SK-N-SH treated with all-trans-retinoic acid at 6 μM for 48 hours (cell line): ENCODE measurements around the gene MYLK.

Experiments used
- ARNTL ChIP-seq: fragments of 450-650 bp; formaldehyde crosslinking; IDR thresholded peaks from 2 replicates; pipeline ENCODE4 v1.5.0; 2020; ENCODE audit warnings: low read depth, mild to moderate bottlenecking, moderate library complexity, borderline replicate concordance
- BACH2 ChIP-seq: fragments of 250-450 bp; sonication (Bioruptor Pico); IDR thresholded peaks from 2 replicates; pipeline ENCODE4 v1.9.0; 2021; ENCODE audit warnings: mild to moderate bottlenecking, borderline replicate concordance
- RARB ChIP-seq: fragments of 250-450 bp; sonication (Bioruptor Pico); IDR thresholded peaks from 2 replicates; pipeline ENCODE4 v1.8.0; 2021; ENCODE audit warnings: mild to moderate bottlenecking, moderate library complexity
- TCF4 ChIP-seq: fragments of 250-450 bp; sonication (Bioruptor Pico); IDR thresholded peaks from 2 replicates; pipeline ENCODE4 v1.8.0; 2021; ENCODE audit warnings: mild to moderate bottlenecking, moderate library complexity, borderline replicate concordance
- TOX ChIP-seq: fragments of 250-450 bp; sonication (Bioruptor Pico); IDR thresholded peaks from 2 replicates; pipeline ENCODE4 v1.8.0; 2021; ENCODE audit warnings: mild to moderate bottlenecking, moderate library complexity, borderline replicate concordance
- ZC3H10 ChIP-seq: fragments of 250-450 bp; sonication (Bioruptor Pico); IDR thresholded peaks from 2 replicates; pipeline ENCODE4 v1.5.1; 2021; ENCODE audit warnings: mild to moderate bottlenecking, moderate library complexity
- ZNF8 ChIP-seq: fragments of 450-650 bp; formaldehyde crosslinking; IDR thresholded peaks from 2 replicates; pipeline ENCODE4 v1.5.0; 2020; ENCODE audit warnings: mild to moderate bottlenecking, moderate library complexity
- TF ChIP-seq, protein P1 (sequence below): fragments of 250-450 bp; sonication (Bioruptor Pico); IDR thresholded peaks from 2 replicates; pipeline ENCODE4 v1.5.1; 2020; ENCODE audit warnings: low read depth, mild to moderate bottlenecking, moderate library complexity
- TF ChIP-seq, protein P2 (sequence below): fragments of 250-450 bp; sonication (Bioruptor Pico); IDR thresholded peaks from 2 replicates; pipeline ENCODE4 v1.8.0; 2020; ENCODE audit warnings: mild to moderate bottlenecking, moderate library complexity, borderline replicate concordance
- TF ChIP-seq, protein P3 (sequence below): fragments of 250-450 bp; sonication (Bioruptor Pico); IDR thresholded peaks from 2 replicates; pipeline ENCODE4 v1.5.0; 2020; ENCODE audit warnings: mild to moderate bottlenecking, moderate library complexity
- TF ChIP-seq, protein P4 (sequence below): fragments of 250-450 bp; sonication (Bioruptor Pico); IDR thresholded peaks from 2 replicates; pipeline ENCODE4 v1.5.1; 2021; ENCODE audit warnings: mild to moderate bottlenecking, moderate library complexity

DNA sequence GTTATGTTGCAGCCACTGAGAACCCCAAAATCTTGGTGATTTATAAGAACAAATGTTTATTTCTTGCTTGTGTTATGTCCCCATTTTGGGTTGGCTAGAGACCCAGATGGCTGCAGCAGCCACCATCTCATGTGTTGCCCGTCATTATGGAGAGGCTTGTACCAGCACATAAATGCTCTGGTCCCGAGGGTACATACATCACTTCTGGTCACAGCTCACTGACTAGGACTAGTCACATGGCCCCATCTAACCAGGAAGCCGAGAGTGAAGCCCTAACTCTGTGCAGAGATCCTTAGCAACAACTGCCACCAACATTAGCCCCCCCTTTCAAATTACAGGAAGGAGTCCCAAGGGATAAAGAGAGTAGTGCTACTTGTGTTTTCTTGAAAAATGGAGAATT lies 273.8 kb downstream of the MYLK start:
- TF ChIP-seq, protein P1, sequence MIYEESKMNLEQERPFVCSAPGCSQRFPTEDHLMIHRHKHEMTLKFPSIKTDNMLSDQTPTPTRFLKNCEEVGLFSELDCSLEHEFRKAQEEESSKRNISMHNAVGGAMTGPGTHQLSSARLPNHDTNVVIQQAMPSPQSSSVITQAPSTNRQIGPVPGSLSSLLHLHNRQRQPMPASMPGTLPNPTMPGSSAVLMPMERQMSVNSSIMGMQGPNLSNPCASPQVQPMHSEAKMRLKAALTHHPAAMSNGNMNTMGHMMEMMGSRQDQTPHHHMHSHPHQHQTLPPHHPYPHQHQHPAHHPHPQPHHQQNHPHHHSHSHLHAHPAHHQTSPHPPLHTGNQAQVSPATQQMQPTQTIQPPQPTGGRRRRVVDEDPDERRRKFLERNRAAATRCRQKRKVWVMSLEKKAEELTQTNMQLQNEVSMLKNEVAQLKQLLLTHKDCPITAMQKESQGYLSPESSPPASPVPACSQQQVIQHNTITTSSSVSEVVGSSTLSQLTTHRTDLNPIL: no peak
- TF ChIP-seq, protein P2, sequence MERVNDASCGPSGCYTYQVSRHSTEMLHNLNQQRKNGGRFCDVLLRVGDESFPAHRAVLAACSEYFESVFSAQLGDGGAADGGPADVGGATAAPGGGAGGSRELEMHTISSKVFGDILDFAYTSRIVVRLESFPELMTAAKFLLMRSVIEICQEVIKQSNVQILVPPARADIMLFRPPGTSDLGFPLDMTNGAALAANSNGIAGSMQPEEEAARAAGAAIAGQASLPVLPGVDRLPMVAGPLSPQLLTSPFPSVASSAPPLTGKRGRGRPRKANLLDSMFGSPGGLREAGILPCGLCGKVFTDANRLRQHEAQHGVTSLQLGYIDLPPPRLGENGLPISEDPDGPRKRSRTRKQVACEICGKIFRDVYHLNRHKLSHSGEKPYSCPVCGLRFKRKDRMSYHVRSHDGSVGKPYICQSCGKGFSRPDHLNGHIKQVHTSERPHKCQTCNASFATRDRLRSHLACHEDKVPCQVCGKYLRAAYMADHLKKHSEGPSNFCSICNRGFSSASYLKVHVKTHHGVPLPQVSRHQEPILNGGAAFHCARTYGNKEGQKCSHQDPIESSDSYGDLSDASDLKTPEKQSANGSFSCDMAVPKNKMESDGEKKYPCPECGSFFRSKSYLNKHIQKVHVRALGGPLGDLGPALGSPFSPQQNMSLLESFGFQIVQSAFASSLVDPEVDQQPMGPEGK: no peak
- TF ChIP-seq TCF4 (CRISPR knock-in tag) (no peak), TOX (CRISPR knock-in tag) (no peak), RARB (CRISPR knock-in tag) (no peak), ARNTL (CRISPR knock-in tag) (no peak), ZNF8 (no peak), ZC3H10 (CRISPR knock-in tag) (no peak), BACH2 (CRISPR knock-in tag) (no peak)
- TF ChIP-seq, protein P3, sequence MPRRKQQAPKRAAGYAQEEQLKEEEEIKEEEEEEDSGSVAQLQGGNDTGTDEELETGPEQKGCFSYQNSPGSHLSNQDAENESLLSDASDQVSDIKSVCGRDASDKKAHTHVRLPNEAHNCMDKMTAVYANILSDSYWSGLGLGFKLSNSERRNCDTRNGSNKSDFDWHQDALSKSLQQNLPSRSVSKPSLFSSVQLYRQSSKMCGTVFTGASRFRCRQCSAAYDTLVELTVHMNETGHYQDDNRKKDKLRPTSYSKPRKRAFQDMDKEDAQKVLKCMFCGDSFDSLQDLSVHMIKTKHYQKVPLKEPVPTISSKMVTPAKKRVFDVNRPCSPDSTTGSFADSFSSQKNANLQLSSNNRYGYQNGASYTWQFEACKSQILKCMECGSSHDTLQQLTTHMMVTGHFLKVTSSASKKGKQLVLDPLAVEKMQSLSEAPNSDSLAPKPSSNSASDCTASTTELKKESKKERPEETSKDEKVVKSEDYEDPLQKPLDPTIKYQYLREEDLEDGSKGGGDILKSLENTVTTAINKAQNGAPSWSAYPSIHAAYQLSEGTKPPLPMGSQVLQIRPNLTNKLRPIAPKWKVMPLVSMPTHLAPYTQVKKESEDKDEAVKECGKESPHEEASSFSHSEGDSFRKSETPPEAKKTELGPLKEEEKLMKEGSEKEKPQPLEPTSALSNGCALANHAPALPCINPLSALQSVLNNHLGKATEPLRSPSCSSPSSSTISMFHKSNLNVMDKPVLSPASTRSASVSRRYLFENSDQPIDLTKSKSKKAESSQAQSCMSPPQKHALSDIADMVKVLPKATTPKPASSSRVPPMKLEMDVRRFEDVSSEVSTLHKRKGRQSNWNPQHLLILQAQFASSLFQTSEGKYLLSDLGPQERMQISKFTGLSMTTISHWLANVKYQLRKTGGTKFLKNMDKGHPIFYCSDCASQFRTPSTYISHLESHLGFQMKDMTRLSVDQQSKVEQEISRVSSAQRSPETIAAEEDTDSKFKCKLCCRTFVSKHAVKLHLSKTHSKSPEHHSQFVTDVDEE (CRISPR knock-in tag): no peak
- TF ChIP-seq, protein P4, sequence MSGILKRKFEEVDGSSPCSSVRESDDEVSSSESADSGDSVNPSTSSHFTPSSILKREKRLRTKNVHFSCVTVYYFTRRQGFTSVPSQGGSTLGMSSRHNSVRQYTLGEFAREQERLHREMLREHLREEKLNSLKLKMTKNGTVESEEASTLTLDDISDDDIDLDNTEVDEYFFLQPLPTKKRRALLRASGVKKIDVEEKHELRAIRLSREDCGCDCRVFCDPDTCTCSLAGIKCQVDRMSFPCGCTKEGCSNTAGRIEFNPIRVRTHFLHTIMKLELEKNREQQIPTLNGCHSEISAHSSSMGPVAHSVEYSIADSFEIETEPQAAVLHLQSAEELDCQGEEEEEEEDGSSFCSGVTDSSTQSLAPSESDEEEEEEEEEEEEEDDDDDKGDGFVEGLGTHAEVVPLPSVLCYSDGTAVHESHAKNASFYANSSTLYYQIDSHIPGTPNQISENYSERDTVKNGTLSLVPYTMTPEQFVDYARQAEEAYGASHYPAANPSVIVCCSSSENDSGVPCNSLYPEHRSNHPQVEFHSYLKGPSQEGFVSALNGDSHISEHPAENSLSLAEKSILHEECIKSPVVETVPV: no peak
